Epithelial cell of proximal tubule (primary cell): ENCODE measurements around the gene LAMP5. TPM values are rescaled to one million over a fixed set of nuclear protein-coding genes. Genes with fewer than 3 reads are reported as not detected.

Experiments used
- DNase-seq: peaks from one replicate; pipeline ENCODE4 v3.0.0-alpha.2; 2011; ENCODE audit warnings: low read depth
- H3K4me3 ChIP-seq: 2 replicates; pipeline ENCODE4 v1.5.1; 2011; ENCODE audit warnings: low read depth, mild to moderate bottlenecking, low read length
- total RNA-seq: library from RNA; depleted of rRNA; stranded (reverse); fragments of >200 nt; gene quantifications from 2 replicates; pipeline ENCODE4 v1.2.3, GENCODE V29; 2015
- TF ChIP-seq, protein P1 (sequence below): conservative IDR thresholded peaks from 2 replicates; pipeline ENCODE4 v1.5.1; 2012; ENCODE audit warnings: low read depth, mild to moderate bottlenecking, low read length

LAMP5 gene
- total RNA-seq, result 0.06 and 0.51 TPM in 2 replicates

DNA sequence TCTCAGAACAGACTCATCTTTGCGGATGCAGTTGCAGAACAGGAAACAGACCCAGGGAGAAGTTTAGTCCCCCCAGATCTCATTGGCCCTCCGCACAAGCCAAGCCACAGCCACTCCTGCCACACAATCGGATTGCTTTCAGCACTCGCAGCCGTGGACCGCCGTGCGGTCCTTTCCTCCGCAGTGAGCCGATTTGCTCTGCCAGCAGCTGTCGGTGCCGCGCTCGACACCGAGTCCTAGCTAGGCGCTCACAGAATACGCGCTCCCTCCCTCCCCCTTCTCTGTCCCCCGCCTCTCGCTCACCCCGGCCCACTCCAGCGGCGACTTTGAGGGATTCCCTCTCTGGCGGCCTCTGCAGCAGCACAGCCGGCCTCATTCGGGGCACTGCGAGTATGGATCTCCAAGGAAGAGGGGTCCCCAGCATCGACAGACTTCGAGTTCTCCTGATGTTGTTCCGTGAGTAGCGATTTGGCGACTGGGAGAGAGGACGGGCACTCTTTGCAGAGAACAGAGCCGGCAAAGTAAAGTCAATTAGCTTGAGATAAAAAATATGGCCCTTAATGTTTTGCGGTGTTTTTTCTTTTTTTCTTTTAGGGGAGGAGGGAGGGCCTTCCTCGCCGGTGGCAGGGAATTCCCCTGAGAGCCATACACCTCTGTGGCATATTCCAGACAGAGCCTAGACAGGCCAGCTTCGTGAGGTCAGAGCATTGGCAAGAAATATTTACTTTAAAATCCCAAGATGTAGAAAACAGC is at the start of gene LAMP5:
Gene LAMP5, plus strand, starts transcription at position 130 of the 753 bp plus-strand sequence. Its CDS starts 263 bp downstream, at position 393.
- TF ChIP-seq, protein P1, sequence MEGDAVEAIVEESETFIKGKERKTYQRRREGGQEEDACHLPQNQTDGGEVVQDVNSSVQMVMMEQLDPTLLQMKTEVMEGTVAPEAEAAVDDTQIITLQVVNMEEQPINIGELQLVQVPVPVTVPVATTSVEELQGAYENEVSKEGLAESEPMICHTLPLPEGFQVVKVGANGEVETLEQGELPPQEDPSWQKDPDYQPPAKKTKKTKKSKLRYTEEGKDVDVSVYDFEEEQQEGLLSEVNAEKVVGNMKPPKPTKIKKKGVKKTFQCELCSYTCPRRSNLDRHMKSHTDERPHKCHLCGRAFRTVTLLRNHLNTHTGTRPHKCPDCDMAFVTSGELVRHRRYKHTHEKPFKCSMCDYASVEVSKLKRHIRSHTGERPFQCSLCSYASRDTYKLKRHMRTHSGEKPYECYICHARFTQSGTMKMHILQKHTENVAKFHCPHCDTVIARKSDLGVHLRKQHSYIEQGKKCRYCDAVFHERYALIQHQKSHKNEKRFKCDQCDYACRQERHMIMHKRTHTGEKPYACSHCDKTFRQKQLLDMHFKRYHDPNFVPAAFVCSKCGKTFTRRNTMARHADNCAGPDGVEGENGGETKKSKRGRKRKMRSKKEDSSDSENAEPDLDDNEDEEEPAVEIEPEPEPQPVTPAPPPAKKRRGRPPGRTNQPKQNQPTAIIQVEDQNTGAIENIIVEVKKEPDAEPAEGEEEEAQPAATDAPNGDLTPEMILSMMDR, result no peak
- H3K4me3 ChIP-seq, result no peak within 1 kb of the TSS
- DNase-seq, result no peak

GRCh38 chr20:9467995-9468394 is 46.4 kb upstream of the LAMP5 start:
- no peak for DNase-seq
- no peak overlapping the region for H3K4me3 ChIP-seq
- TF ChIP-seq, protein P1, result peak; percentile 78

DNA sequence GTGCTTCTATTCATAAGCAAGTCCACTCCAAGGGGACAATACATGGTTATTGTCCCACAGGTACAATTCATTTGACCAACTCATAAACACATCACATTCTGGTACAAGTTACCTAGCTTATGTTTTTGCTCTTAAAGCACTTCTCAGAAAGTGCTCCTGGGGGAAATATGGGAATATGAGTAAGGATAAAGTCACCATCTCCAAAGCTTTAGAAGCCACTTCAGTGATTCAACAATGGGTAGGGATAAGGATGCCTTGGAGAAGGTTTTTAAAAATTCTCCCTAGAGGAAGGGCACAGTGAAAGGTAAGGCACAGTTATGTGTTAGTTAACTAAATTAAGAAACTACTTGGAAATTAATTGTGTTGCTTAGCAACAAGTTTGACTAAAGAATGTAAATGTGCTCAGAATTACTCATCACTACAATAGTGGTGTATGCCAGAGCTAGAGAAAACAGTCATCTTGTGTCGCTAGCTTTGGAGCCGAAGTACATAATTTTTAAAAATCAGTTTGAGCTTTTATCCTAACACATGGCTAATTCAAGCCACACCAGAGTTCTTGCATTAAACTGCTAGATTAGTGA is 39.5 kb upstream of the LAMP5 start:
- no peak for DNase-seq
- no peak overlapping the region for H3K4me3 ChIP-seq
- TF ChIP-seq, protein P1, result no peak

- DNase-seq, result no peak
- TF ChIP-seq, protein P1, result no peak
Measured at GRCh38 chr20:9475456-9475855, 38.9 kb upstream of the LAMP5 start.

GRCh38 chr20:9476174-9476573 is 38.2 kb upstream of the LAMP5 start:
- TF ChIP-seq, protein P1, result no peak
- H3K4me3 ChIP-seq, result no peak overlapping the region
- DNase-seq, result no peak

More at GRCh38 chr20:9475456-9475855, 38.9 kb upstream of the LAMP5 start:
- H3K4me3 ChIP-seq, result no peak overlapping the region

DNA sequence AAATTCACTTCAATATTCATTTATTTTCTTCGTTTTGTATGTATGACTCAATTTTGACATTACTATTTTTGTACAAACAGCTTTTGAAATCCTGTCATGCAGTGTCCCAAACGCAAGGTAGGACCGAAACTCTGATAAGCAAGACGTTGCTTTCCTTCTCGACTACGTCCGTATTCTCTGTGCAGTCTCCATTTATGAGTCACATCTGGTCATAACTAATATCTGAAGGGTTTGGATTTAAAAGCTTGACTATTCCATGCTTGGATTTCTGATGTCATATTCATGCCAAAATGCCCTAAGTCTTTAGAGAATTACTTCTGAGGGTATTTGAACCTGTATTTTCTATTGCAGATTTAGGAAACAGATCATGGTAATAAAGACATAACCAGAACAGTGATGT is 37.8 kb upstream of the LAMP5 start:
- TF ChIP-seq, protein P1, result no peak
- no peak for DNase-seq
- H3K4me3 ChIP-seq, result no peak overlapping the region
